OCI-LY7 (cell line): ENCODE results near the gene C22orf31. TPM values are rescaled to one million over a fixed set of nuclear protein-coding genes. Genes with fewer than 3 reads are reported as not detected.

Experiments used
- BruUV-seq: library from RNA; stranded (reverse); fragments of 400-500 nt; replicated peaks from 2 replicates; lab custom pipeline; 2021; lab: Mats Ljungman, UMichigan
- CTCF ChIA-PET: fragments of 300-600 bp; sonication (Branson Sonifier 250); formaldehyde crosslinking; loops from one replicate; lab custom pipeline; 2022; ENCODE audit warnings: antibody characterized with exemption; ENCODE audit not compliant: unreplicated experiment; lab: Charles Lee
- POLR2A ChIA-PET: fragments of 300-600 bp; sonication (Branson Sonifier 250); formaldehyde crosslinking; loops from one replicate; lab custom pipeline; 2022; ENCODE audit warnings: antibody characterized with exemption; lab: Charles Lee
- DNase-seq: peaks from one replicate; pipeline ENCODE4 v3.0.0-alpha.2; 2015; ENCODE audit warnings: low spot score
- H2AFZ ChIP-seq: fragments of 200-600 bp; sonication (generic), shearing (Covaris generic); 2 replicates; pipeline ENCODE4 v1.6.1; 2014; ENCODE audit warnings: mild to moderate bottlenecking, antibody characterized with exemption, low read length, moderate library complexity
- H3K27ac ChIP-seq: fragments of 200-600 bp; sonication (generic); 2 replicates; pipeline ENCODE4 v1.5.1; 2014; ENCODE audit warnings: mixed run types, low read depth, mild to moderate bottlenecking, moderate library complexity, low read length, inconsistent platforms; ENCODE audit not compliant: poor library complexity, severe bottlenecking
- H3K36me3 ChIP-seq: fragments of 200-600 bp; sonication (generic); 2 replicates; pipeline ENCODE4 v1.6.1; 2014; ENCODE audit warnings: mild to moderate bottlenecking, antibody characterized with exemption, low read length, moderate library complexity, mixed read lengths; ENCODE audit not compliant: insufficient read depth
- H3K4me1 ChIP-seq: fragments of 200-600 bp; sonication (generic); 2 replicates; pipeline ENCODE4 v1.5.1; 2014; ENCODE audit warnings: mild to moderate bottlenecking, low read length; ENCODE audit not compliant: insufficient read depth, poor library complexity, severe bottlenecking
- H3K4me2 ChIP-seq: fragments of 200-600 bp; sonication (generic); 2 replicates; pipeline ENCODE4 v1.6.1; 2014; ENCODE audit warnings: mild to moderate bottlenecking, low read length
- H3K4me3 ChIP-seq: fragments of 200-600 bp; sonication (generic); 2 replicates; pipeline ENCODE4 v1.5.1; 2014; ENCODE audit warnings: mild to moderate bottlenecking, low read depth, low read length; ENCODE audit not compliant: poor library complexity, severe bottlenecking
- H3K79me2 ChIP-seq: fragments of 200-600 bp; sonication (generic); 2 replicates; pipeline ENCODE4 v1.6.1; 2016; ENCODE audit warnings: low read depth, mild to moderate bottlenecking, low read length, moderate library complexity, mixed read lengths; ENCODE audit not compliant: insufficient read depth
- H3K9me2 ChIP-seq: fragments of 200-600 bp; sonication (generic); 2 replicates; pipeline ENCODE4 v1.6.1; 2016; ENCODE audit warnings: mild to moderate bottlenecking, low read length, mixed read lengths; ENCODE audit not compliant: insufficient read depth
- H3K9me3 ChIP-seq: fragments of 200-600 bp; sonication (generic); 2 replicates; pipeline ENCODE4 v1.6.1; 2014; ENCODE audit warnings: mild to moderate bottlenecking, mixed run types, low read length, mixed read lengths
- H4K20me1 ChIP-seq: fragments of 200-600 bp; sonication (generic); 2 replicates; pipeline ENCODE4 v1.6.1; 2014; ENCODE audit warnings: mild to moderate bottlenecking, antibody characterized with exemption, low read length, moderate library complexity, mixed read lengths; ENCODE audit not compliant: insufficient read depth
- EZH2phosphoT487 ChIP-seq: fragments of 200-600 bp; sonication (generic); IDR thresholded peaks from 2 replicates; pipeline ENCODE4 v1.6.1; 2018; ENCODE audit warnings: low read depth, borderline replicate concordance, mild to moderate bottlenecking, mixed run types, antibody characterized with exemption, low read length, moderate library complexity, mixed read lengths
- intact Hi-C: fragments of 100-400 bp; cut with micrococcal nuclease; formaldehyde crosslinking; loops from one replicate; pipeline ENCODE4 v1.10.0; 2022; ENCODE audit not compliant: unreplicated experiment
- total RNA-seq, 2 experiments: library from RNA; depleted of rRNA in 1 of 2; stranded (reverse); fragments of >200 nt in 1 of 2; shearing (Covaris generic) in 1 of 2; gene quantifications; 2 replicates each; pipeline ENCODE4 v1.2.3, GENCODE V29; 2014 to 2022
- TF ChIP-seq, protein P1 (sequence below): fragments of 200-600 bp; sonication (generic); conservative IDR thresholded peaks from 2 replicates; pipeline ENCODE4 v1.5.1; 2014; ENCODE audit warnings: mild to moderate bottlenecking, antibody characterized with exemption, low read length, moderate library complexity, mixed read lengths

C22orf31 gene
- total RNA-seq, 2 experiments from 2014 or later, result not detected

DNA sequence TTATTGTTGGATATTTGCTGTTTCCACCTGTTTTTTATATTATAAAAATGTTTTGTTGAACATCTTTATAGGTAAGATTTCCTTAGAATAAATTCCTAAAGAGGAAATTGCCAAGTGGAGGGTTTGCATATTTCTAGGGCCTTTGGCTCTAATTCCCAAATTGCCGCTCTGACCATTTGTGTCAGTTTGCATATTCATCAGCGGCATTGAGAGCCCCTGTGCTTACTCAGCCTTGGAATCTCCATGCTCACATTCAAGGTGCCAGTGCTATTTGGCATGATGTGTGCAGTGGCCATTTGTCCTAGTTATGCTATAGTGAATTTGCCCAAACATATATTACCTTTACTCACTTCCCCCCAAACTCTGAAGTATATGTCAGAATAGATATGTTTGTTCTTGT is 36.7 kb upstream of the C22orf31 start:
- Histone ChIP-seq H3K4me2 (no peak overlapping the region), H3K27ac (no peak overlapping the region), H3K4me1 (no peaks in the 10 kb centered on the region), H3K79me2 (no peaks in the 10 kb centered on the region), H3K4me3 (no peak overlapping the region), H3K9me2 (no peaks in the 10 kb centered on the region), H4K20me1 (no peaks in the 10 kb centered on the region), H3K36me3 (no peaks in the 10 kb centered on the region), H2AFZ (no peak overlapping the region), H3K9me3 (no peaks in the 10 kb centered on the region)
- intact Hi-C loops, result no loop called here
- no TSS peak for BruUV-seq
- TF ChIP-seq, protein P1, sequence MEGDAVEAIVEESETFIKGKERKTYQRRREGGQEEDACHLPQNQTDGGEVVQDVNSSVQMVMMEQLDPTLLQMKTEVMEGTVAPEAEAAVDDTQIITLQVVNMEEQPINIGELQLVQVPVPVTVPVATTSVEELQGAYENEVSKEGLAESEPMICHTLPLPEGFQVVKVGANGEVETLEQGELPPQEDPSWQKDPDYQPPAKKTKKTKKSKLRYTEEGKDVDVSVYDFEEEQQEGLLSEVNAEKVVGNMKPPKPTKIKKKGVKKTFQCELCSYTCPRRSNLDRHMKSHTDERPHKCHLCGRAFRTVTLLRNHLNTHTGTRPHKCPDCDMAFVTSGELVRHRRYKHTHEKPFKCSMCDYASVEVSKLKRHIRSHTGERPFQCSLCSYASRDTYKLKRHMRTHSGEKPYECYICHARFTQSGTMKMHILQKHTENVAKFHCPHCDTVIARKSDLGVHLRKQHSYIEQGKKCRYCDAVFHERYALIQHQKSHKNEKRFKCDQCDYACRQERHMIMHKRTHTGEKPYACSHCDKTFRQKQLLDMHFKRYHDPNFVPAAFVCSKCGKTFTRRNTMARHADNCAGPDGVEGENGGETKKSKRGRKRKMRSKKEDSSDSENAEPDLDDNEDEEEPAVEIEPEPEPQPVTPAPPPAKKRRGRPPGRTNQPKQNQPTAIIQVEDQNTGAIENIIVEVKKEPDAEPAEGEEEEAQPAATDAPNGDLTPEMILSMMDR, result no peak
- TF ChIP-seq EZH2phosphoT487, result no peak
- ChIA-PET CTCF (no interaction called here), POLR2A (no interaction called here)
- no peak for DNase-seq

GRCh38 chr22:29096736-29097669 is 35.4 kb upstream of the C22orf31 start:
- BruUV-seq, result no TSS peak
- Histone ChIP-seq H3K27ac (no peak overlapping the region), H3K9me2 (no peaks in the 10 kb centered on the region), H3K79me2 (no peaks in the 10 kb centered on the region), H3K4me1 (no peaks in the 10 kb centered on the region), H3K36me3 (no peaks in the 10 kb centered on the region), H3K4me3 (no peak overlapping the region), H2AFZ (no peak overlapping the region), H3K4me2 (no peak overlapping the region), H3K9me3 (no peaks in the 10 kb centered on the region), H4K20me1 (no peaks in the 10 kb centered on the region; the same call in 1 of the 2 replicates)
- TF ChIP-seq EZH2phosphoT487, result no peak
- TF ChIP-seq, protein P1, result no peak
- intact Hi-C loops, result no loop called here
- no peak for DNase-seq
- POLR2A ChIA-PET, result interaction anchor here (1.7 kb wide), 1 partner anchor 14 kb away, joined by 3 read pairs; no protein-coding TSS in a partner anchor
- CTCF ChIA-PET, result no interaction called here

DNA sequence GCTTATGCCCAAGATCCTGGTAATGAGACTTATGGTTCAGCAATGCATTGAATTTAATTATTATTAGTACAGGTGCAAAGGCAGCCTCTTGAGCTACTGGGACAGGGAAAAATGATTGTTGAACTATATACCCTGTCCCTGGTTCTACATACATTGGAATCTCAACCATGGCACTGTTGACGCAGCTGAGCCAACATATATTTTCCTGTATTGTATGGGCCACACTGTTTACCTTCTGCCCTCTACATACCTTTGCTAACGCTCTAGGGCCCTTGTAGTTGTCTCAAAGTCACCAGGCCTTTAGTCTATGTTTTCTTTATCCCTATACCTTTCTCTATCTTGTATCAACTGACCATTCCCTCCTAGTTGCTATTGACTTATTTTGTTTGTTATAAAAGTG is 33.8 kb upstream of the C22orf31 start:
- Histone ChIP-seq H2AFZ (no peak overlapping the region), H3K4me1 (no peaks in the 10 kb centered on the region), H3K4me2 (no peak overlapping the region), H3K79me2 (no peaks in the 10 kb centered on the region), H3K9me3 (no peaks in the 10 kb centered on the region), H3K27ac (no peak overlapping the region), H4K20me1 (no peaks in the 10 kb centered on the region; the same call in 1 of the 2 replicates), H3K36me3 (no peaks in the 10 kb centered on the region), H3K4me3 (no peak overlapping the region), H3K9me2 (no peaks in the 10 kb centered on the region)
- TF ChIP-seq EZH2phosphoT487, result no peak
- TF ChIP-seq, protein P1, result no peak
- no TSS peak for BruUV-seq
- intact Hi-C loops, result no loop called here
- ChIA-PET POLR2A (no interaction called here), CTCF (no interaction called here)
- DNase-seq, result no peak
